Breast epithelium (tissue), 3 donors: ENCODE data around the gene KIAA1549.

Experiments
- CTCF ChIP-seq, 3 donors: fragments of 450-650 bp; IDR thresholded peaks; one replicate each; pipeline ENCODE4 v1.5.1; 2016 to 2017; ENCODE audit warnings: antibody characterized with exemption in 3 of 3, mild to moderate bottlenecking in 3 of 3, moderate library complexity in 3 of 3
- POLR2AphosphoS5 ChIP-seq, 3 donors: sonication (generic); formaldehyde crosslinking; IDR thresholded peaks; one replicate each; pipeline ENCODE4 v1.6.1; 2017; ENCODE audit warnings: antibody characterized with exemption in 3 of 3

- TF ChIP-seq POLR2AphosphoS5 (IDR thresholded peaks at IDR 0.05) (no peak), CTCF (IDR thresholded peaks at IDR 0.05) (no peak)
Observed at GRCh38 chr7:138879356-138879755, 101.8 kb downstream of the KIAA1549 start.
